Muscle of back (tissue), 10 donors: ENCODE data around the gene TC2N. TPM values are rescaled to one million over a fixed set of nuclear protein-coding genes. Genes with fewer than 3 reads are reported as not detected.

Experiments used
- polyA plus RNA-seq, 10 donors: library from polyadenylated mRNA; unstranded; fragments of 120-200 nt; gene quantifications; one replicate each; pipeline ENCODE4 v1.2.1, GENCODE V29; 2013; ENCODE audit not compliant: insufficient read length in 10 of 10

TC2N gene
- polyA plus RNA-seq, 10 donors = 1.5 to 12.5 (median 5.3) TPM

Other genes with a start within 250 kb of the TC2N start
- gene CATSPERB, start 135.4 kb downstream of the TC2N start, polyA plus RNA-seq = under 1 TPM; 0.05 to 0.94 (median 0.25) TPM
- 100 to 1,000 TPM in 5 of 10 donors, 10 to 100 TPM in 5; 63.9 to 138 (median 101) TPM for gene FBLN5, start 80.2 kb upstream of the TC2N start, polyA plus RNA-seq
- gene TRIP11, start 172.5 kb upstream of the TC2N start, polyA plus RNA-seq = 10 to 100 TPM; 15.8 to 28.2 (median 22.1) TPM
- gene ATXN3, start 239.0 kb upstream of the TC2N start, polyA plus RNA-seq = 10 to 100 TPM in 9 of 10 donors, 1 to 10 TPM in 1; 9.8 to 25.2 (median 16.6) TPM